Stimulated activated CD4-positive, alpha-beta T cell treated with anti-CD3 and anti-CD28 coated beads, Interleukin-1b, Interleukin-23, amount 100 ng/mL, for 4 hours (primary cell): Measurements from ENCODE around the gene MRPL18.

ENCODE experiments used
- DNase-seq, 2 donors: peaks; one replicate each; pipeline ENCODE4 v3.0.0-alpha.2; 2020; ENCODE audit warnings: low read depth in 2 of 2

Gene MRPL18

GRCh38 chr6:159842035-159842434 is 51.8 kb downstream of the MRPL18 start:
- no peak for DNase-seq

GRCh38 chr6:159844737-159845645 is 54.7 kb downstream of the MRPL18 start:
- no peak for DNase-seq
